LNCaP clone FGC (cell line): ENCODE measurements around the gene NFE2.

ENCODE experiments used
- DNase-seq: peaks from one replicate; pipeline ENCODE4 v3.0.0-alpha.2; 2011; ENCODE audit warnings: low read depth
- H3K4me3 ChIP-seq: 2 replicates; pipeline ENCODE4 v1.5.1; 2011; ENCODE audit warnings: mild to moderate bottlenecking, low read depth, low read length, control low read depth
- TF ChIP-seq, protein P1 (sequence below): IDR thresholded peaks from 2 replicates; pipeline ENCODE4 v1.5.1; 2012; ENCODE audit warnings: mild to moderate bottlenecking; ENCODE audit not compliant: control insufficient read depth, insufficient read depth; ENCODE audit errors: extremely low read depth

The NFE2 gene

DNA sequence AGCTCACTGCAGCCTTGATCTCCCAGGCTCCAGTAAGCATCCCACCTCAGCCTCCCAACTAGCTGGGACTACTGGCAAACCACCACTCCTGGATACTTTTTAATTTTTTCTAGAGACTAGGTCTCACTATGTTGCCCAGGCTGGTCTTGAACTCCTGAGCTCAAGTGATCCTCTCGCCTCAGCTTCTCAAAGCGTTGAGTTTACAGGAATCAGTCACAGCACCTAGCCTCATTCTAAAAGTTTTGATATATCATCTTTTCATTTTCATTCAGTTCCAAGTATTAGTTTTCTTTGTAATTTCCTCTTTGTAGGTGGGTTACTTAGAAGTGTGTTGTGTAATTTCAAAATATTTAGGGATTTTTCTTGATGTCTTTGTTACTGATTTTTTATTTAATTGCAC is 30.5 kb downstream of the NFE2 start:
- H3K4me3 ChIP-seq: no peak overlapping the region
- TF ChIP-seq, protein P1, sequence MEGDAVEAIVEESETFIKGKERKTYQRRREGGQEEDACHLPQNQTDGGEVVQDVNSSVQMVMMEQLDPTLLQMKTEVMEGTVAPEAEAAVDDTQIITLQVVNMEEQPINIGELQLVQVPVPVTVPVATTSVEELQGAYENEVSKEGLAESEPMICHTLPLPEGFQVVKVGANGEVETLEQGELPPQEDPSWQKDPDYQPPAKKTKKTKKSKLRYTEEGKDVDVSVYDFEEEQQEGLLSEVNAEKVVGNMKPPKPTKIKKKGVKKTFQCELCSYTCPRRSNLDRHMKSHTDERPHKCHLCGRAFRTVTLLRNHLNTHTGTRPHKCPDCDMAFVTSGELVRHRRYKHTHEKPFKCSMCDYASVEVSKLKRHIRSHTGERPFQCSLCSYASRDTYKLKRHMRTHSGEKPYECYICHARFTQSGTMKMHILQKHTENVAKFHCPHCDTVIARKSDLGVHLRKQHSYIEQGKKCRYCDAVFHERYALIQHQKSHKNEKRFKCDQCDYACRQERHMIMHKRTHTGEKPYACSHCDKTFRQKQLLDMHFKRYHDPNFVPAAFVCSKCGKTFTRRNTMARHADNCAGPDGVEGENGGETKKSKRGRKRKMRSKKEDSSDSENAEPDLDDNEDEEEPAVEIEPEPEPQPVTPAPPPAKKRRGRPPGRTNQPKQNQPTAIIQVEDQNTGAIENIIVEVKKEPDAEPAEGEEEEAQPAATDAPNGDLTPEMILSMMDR: no peak
- no peak for DNase-seq

- TF ChIP-seq, protein P1: no peak
- DNase-seq: no peak
- H3K4me3 ChIP-seq: no peak overlapping the region
Observed at GRCh38 chr12:54266852-54267251, 34.0 kb downstream of the NFE2 start.

DNA sequence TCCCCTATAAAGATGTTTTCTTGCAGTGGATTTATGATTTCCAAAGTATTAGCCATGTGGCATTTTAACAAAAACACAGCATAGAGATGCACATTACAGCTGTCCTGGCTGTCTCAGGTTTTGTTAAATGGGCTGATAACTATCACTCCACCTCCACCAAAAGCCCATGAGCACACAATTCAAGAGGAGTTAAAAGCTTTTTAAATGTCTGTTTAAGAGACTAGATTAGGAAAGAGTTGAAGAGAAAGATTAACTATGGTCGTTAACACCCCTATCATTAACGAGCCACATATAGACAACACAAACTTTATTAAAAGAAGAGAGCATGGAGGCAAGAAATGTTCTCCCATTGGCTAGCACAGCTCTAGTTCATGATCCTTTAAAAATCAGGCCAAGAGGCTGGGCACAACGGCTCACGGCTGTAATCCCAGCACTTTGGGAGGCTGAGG is 35.4 kb downstream of the NFE2 start:
- DNase-seq: no peak

GRCh38 chr12:54262403-54262925 is 38.4 kb downstream of the NFE2 start:
- TF ChIP-seq, protein P1: no peak
- no peak overlapping the region for H3K4me3 ChIP-seq
- no peak for DNase-seq

More for the DNA sequence above, 35.4 kb downstream of the NFE2 start:
- H3K4me3 ChIP-seq: no peak overlapping the region
- TF ChIP-seq, protein P1: no peak

DNA sequence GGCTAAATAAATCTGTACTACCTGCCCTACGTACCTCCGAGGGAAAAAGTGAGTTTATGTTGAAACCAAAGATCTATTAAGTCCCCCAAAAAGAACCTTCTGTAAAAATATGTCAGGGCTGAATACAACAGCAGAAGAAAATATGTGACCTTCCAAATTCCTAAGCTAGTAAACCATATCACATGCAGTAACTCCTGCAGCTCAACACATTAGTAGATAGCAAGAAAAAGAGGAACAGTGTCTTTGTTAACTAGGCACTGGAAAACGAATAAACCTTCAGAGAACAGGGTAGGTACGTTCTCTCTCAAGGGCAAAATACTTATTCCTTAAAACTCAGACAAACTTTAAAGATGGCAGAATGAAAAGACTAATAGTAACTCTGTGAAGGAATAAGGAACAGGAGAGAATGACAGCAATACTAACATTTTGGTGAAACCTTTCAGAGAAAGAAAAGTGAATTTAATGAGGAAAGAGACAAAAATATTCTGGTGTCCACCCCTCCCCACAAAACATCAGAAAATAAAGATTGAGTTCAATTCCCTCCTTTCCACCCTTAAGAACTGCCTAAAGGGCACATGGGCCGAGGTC is 38.9 kb downstream of the NFE2 start:
- no peak overlapping the region for H3K4me3 ChIP-seq
- TF ChIP-seq, protein P1: no peak
- no peak for DNase-seq

GRCh38 chr12:54259194-54260011 is 41.4 kb downstream of the NFE2 start:
- TF ChIP-seq, protein P1: no peak
- no peak overlapping the region for H3K4me3 ChIP-seq
- DNase-seq: no peak
